H9 (cell line): ENCODE data around the gene ACOX1. TPM values are rescaled to one million over a fixed set of nuclear protein-coding genes. Genes with fewer than 3 reads are reported as not detected.

Source experiments
- DNase-seq: peaks from one replicate; pipeline ENCODE4 v3.0.0-alpha.2; 2017
- H2AFZ ChIP-seq: one replicate; pipeline ENCODE4 v1.6.1; 2013; ENCODE audit warnings: mild to moderate bottlenecking, low read length, control low read depth, moderate library complexity
- H2AK5ac ChIP-seq: 2 replicates; pipeline ENCODE4 v1.6.1; 2013; ENCODE audit warnings: low read length, control low read depth, mixed read lengths; ENCODE audit not compliant: insufficient read length
- H2BK120ac ChIP-seq: one replicate; pipeline ENCODE4 v1.6.1; 2013; ENCODE audit warnings: low read depth, mild to moderate bottlenecking, low read length, control low read depth, inconsistent platforms; ENCODE audit not compliant: poor library complexity, severe bottlenecking
- H2BK12ac ChIP-seq: 2 replicates; pipeline ENCODE4 v1.6.1; 2013; ENCODE audit warnings: low read length, control low read depth, mixed read lengths, low read depth; ENCODE audit not compliant: insufficient read length
- H2BK15ac ChIP-seq: 2 replicates; pipeline ENCODE4 v1.6.1; 2013; ENCODE audit warnings: low read depth, low read length, control low read depth
- H2BK20ac ChIP-seq: one replicate; pipeline ENCODE4 v1.6.1; 2013; ENCODE audit warnings: low read depth, mild to moderate bottlenecking, low read length, control low read depth, inconsistent platforms; ENCODE audit not compliant: poor library complexity, severe bottlenecking
- H2BK5ac ChIP-seq: 2 replicates; pipeline ENCODE4 v1.6.1; 2013; ENCODE audit warnings: low read length, control low read depth, mixed read lengths; ENCODE audit not compliant: insufficient read length
- H3K14ac ChIP-seq: 2 replicates; pipeline ENCODE4 v1.6.1; 2013; ENCODE audit warnings: low read length, control low read depth; ENCODE audit not compliant: insufficient read depth
- H3K18ac ChIP-seq: 2 replicates; pipeline ENCODE4 v1.6.1; 2013; ENCODE audit warnings: low read depth, mild to moderate bottlenecking, mixed read lengths, low read length, control low read depth; ENCODE audit not compliant: insufficient read length
- H3K23ac ChIP-seq: 2 replicates; pipeline ENCODE4 v1.6.1; 2013; ENCODE audit warnings: low read length, control low read depth, mixed read lengths, low read depth; ENCODE audit not compliant: insufficient read length
- H3K23me2 ChIP-seq: 2 replicates; pipeline ENCODE4 v1.6.1; 2013; ENCODE audit warnings: low read depth, mild to moderate bottlenecking, mixed read lengths, low read length, control low read depth; ENCODE audit not compliant: insufficient read length, poor library complexity, severe bottlenecking
- H3K27ac ChIP-seq: 2 replicates; pipeline ENCODE4 v1.5.1; 2013; ENCODE audit warnings: low read length, control low read depth, mixed read lengths, low read depth; ENCODE audit not compliant: insufficient read length
- H3K27me3 ChIP-seq: 2 replicates; pipeline ENCODE4 v1.6.1; 2013; ENCODE audit warnings: low read length, control low read depth, inconsistent platforms; ENCODE audit not compliant: insufficient read depth
- H3K4ac ChIP-seq: 2 replicates; pipeline ENCODE4 v1.6.1; 2013; ENCODE audit warnings: low read depth, mild to moderate bottlenecking, control low read depth, inconsistent platforms, low read length, moderate library complexity
- H3K4me1 ChIP-seq: 2 replicates; pipeline ENCODE4 v1.6.1; 2013; ENCODE audit warnings: low read length, control low read depth, inconsistent platforms; ENCODE audit not compliant: insufficient read depth
- H3K4me2 ChIP-seq: 2 replicates; pipeline ENCODE4 v1.6.1; 2013; ENCODE audit warnings: low read length, control low read depth, mixed read lengths; ENCODE audit not compliant: insufficient read length, insufficient read depth
- H3K56ac ChIP-seq: 2 replicates; pipeline ENCODE4 v1.6.1; 2013; ENCODE audit warnings: low read depth, mild to moderate bottlenecking, mixed read lengths, low read length, control low read depth; ENCODE audit not compliant: insufficient read length
- H3K79me1 ChIP-seq: 2 replicates; pipeline ENCODE4 v1.6.1; 2013; ENCODE audit warnings: low read depth, mild to moderate bottlenecking, moderate library complexity, low read length, control low read depth, inconsistent platforms; ENCODE audit not compliant: insufficient read depth, poor library complexity, severe bottlenecking
- H3K79me2 ChIP-seq: 2 replicates; pipeline ENCODE4 v1.6.1; 2013; ENCODE audit warnings: low read length, control low read depth, inconsistent platforms; ENCODE audit not compliant: insufficient read depth
- H3K9ac ChIP-seq: 2 replicates; pipeline ENCODE4 v1.6.1; 2013; ENCODE audit warnings: low read length, control low read depth, mixed read lengths; ENCODE audit not compliant: insufficient read length; ENCODE audit errors: extremely low read depth
- H3K9me3 ChIP-seq: one replicate; pipeline ENCODE4 v1.6.1; 2013; ENCODE audit warnings: low read depth, low read length, inconsistent platforms; ENCODE audit not compliant: control insufficient read depth
- H3T11ph ChIP-seq: one replicate; pipeline ENCODE4 v1.6.1; 2013; ENCODE audit warnings: mild to moderate bottlenecking, low read length, control low read depth, inconsistent platforms
- H4K20me1 ChIP-seq: one replicate; pipeline ENCODE4 v1.6.1; 2013; ENCODE audit not compliant: control insufficient read depth, insufficient read length, insufficient read depth
- H4K5ac ChIP-seq: 2 replicates; pipeline ENCODE4 v1.6.1; 2013; ENCODE audit warnings: low read depth, mild to moderate bottlenecking, mixed read lengths, low read length, control low read depth; ENCODE audit not compliant: insufficient read length
- H4K8ac ChIP-seq: replicated peaks from 2 replicates; pipeline ENCODE4 v1.6.1; 2013; ENCODE audit warnings: low read length, control low read depth, mixed read lengths, low read depth; ENCODE audit not compliant: insufficient read length
- H4K91ac ChIP-seq: 2 replicates; pipeline ENCODE4 v1.6.1; 2013; ENCODE audit warnings: low read depth, mild to moderate bottlenecking, moderate library complexity, mixed read lengths, low read length, control low read depth; ENCODE audit not compliant: insufficient read length
- H3K27ac Mint-ChIP-seq, 3 experiments: 2 replicates in 2 of 3; 3 replicates in 1 of 3; pipeline ENCODE4 v1.8.0; 2020 to 2021; ENCODE audit warnings: mixed read lengths in 3 of 3, mild to moderate bottlenecking in 1 of 3, moderate library complexity in 1 of 3
- H3K27me3 Mint-ChIP-seq: 2 replicates; pipeline ENCODE4 v1.8.0; 2021; ENCODE audit warnings: low read depth, mild to moderate bottlenecking, moderate library complexity, mixed read lengths
- H3K36me3 Mint-ChIP-seq, 3 experiments: 2 replicates in 2 of 3; 3 replicates in 1 of 3; pipeline ENCODE4 v1.8.0; 2020 to 2021; ENCODE audit warnings: low read depth in 3 of 3, mixed read lengths in 3 of 3; ENCODE audit not compliant: insufficient read depth in 1 of 3
- H3K4me1 Mint-ChIP-seq, 2 experiments: 2 replicates each; pipeline ENCODE4 v1.8.0; 2020; ENCODE audit warnings: mixed read lengths in 2 of 2
- H3K4me3 Mint-ChIP-seq, 2 experiments: 2 replicates in 1 of 2; 3 replicates in 1 of 2; pipeline ENCODE4 v1.8.0; 2020 to 2021; ENCODE audit warnings: mild to moderate bottlenecking in 2 of 2, mixed read lengths in 2 of 2, moderate library complexity in 1 of 2
- H3K9me3 Mint-ChIP-seq, 2 experiments: 2 replicates in 1 of 2; 3 replicates in 1 of 2; pipeline ENCODE4 v1.8.0; 2020; ENCODE audit warnings: mild to moderate bottlenecking in 2 of 2, mixed read lengths in 2 of 2, moderate library complexity in 1 of 2
- CTCF ChIP-seq: fragments of 200-600 bp; sonication (generic); conservative IDR thresholded peaks from 3 replicates; pipeline ENCODE4 v1.8.0; 2021; ENCODE audit warnings: antibody characterized with exemption, mild to moderate bottlenecking
- WGBS: extraction: QIAGEN DNeasy Blood & Tissue Kit; methylation state at CpG from one replicate; pipeline ENCODE4 v1.1.7; 2013; ENCODE audit warnings: missing lambda C conversion rate, low lambda C conversion rate, mixed read lengths; ENCODE audit not compliant: insufficient read length; ENCODE audit errors: extremely low coverage; 5-methylcytosine and 5-hydroxymethylcytosine counted together
- total RNA-seq: library from RNA; stranded (reverse); gene quantifications from 2 replicates; pipeline ENCODE4 v1.2.1, GENCODE V29; 2021

ACOX1 gene
- total RNA-seq, 1 experiment from 2014 or later, result 27.4 TPM

- WGBS, result no CpG with 5 or more reads among the region's 8 CpGs
- Histone ChIP-seq H3K4me2 (no peak overlapping the region), H4K8ac (no peak overlapping the region), H3K56ac (no peak overlapping the region), H2BK5ac (no peak overlapping the region), H3T11ph (no peak overlapping the region), H2AK5ac (no peak overlapping the region), H3K79me2 (no peaks in the 10 kb centered on the region), H2BK15ac (no peak overlapping the region), H3K79me1 (peaks cover 2% of the 10 kb centered on the region), H3K14ac (no peak overlapping the region), H3K9ac (no peak overlapping the region), H3K9me3 (no peaks in the 10 kb centered on the region), H3K4me1 (no peaks in the 10 kb centered on the region), H2BK120ac (no peak overlapping the region), H3K27me3 (no peaks in the 10 kb centered on the region), H3K23ac (no peak overlapping the region), H3K27ac (no peak overlapping the region), H3K4ac (no peak overlapping the region), H4K91ac (no peak overlapping the region), H2BK20ac (no peak overlapping the region), H4K5ac (no peak overlapping the region), H3K18ac (no peak overlapping the region), H4K20me1 (no peaks in the 10 kb centered on the region), H2AFZ (no peak overlapping the region), H2BK12ac (no peak overlapping the region), H3K23me2 (no peaks in the 10 kb centered on the region)
- Mint-ChIP-seq H3K4me1 (peaks cover 0 to 3% of the 10 kb centered on the region in 2 experiments; a peak in 2 of 4 replicates), H3K36me3 (peaks cover 23 to 77% (median 59%) of the 10 kb centered on the region in 3 experiments; a peak in 6 of 7 replicates), H3K27ac (no peak overlapping the region), H3K9me3 (no peaks in the 10 kb centered on the region), H3K4me3 (no peak overlapping the region), H3K27me3 (no peaks in the 10 kb centered on the region)
- no peak for TF ChIP-seq CTCF
- no peak for DNase-seq
Measured at GRCh38 chr17:75950855-75951554, 28.0 kb downstream of the ACOX1 start.
